ENCODE data around the gene AUTS2.

Gene AUTS2

DNA sequence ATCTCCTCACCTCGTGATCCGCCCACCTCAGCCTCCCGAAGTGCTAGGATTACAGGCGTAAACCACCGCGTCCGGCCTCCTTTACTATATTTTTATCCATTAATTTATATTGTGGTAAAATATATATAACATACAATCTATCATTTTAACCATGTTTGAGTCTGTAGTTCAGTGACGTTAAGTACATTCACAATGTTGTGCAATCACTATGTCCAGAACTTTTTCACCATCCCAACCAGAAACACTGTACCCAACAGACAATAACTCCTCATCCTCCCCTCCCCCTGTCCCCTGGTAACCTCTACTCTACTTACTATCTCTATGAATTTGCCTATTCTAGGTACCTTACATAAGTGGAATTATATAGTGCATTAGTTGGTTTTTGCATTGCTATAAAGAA lies 1236.1 kb downstream of the AUTS2 start:
- DNase-seq (ENCODE audit: extremely low spot score), result no peak
- no peak for TF ChIP-seq ARNT (IDR thresholded peaks at IDR 0.05)
- TF ChIP-seq, protein P1, sequence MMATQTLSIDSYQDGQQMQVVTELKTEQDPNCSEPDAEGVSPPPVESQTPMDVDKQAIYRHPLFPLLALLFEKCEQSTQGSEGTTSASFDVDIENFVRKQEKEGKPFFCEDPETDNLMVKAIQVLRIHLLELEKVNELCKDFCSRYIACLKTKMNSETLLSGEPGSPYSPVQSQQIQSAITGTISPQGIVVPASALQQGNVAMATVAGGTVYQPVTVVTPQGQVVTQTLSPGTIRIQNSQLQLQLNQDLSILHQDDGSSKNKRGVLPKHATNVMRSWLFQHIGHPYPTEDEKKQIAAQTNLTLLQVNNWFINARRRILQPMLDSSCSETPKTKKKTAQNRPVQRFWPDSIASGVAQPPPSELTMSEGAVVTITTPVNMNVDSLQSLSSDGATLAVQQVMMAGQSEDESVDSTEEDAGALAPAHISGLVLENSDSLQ (IDR thresholded peaks at IDR 0.05), result no peak
- no peak for TF ChIP-seq ELF4 (IDR thresholded peaks at IDR 0.05)
- no peak for TF ChIP-seq SP1 (IDR thresholded peaks at IDR 0.05)
- no peak for TF ChIP-seq FOXM1 (IDR thresholded peaks at IDR 0.05; ENCODE audit: borderline replicate concordance)
- ChIA-PET POLR2A (no interaction called here), CTCF (no interaction called here)

- POLR2A ChIA-PET, result no interaction called here
- no peak for DNase-seq (ENCODE audit: extremely low spot score)
- CTCF ChIA-PET, result no interaction called here
- TF ChIP-seq SP1 (IDR thresholded peaks at IDR 0.05), result no peak
- TF ChIP-seq LEF1 (IDR thresholded peaks at IDR 0.05; ENCODE audit: borderline replicate concordance), result no peak
- no peak for TF ChIP-seq L3MBTL2 (conservative IDR thresholded peaks at IDR 0.05)
- TF ChIP-seq, protein P1 (IDR thresholded peaks at IDR 0.05), result no peak
- no peak for TF ChIP-seq ARNT (IDR thresholded peaks at IDR 0.05)
- TF ChIP-seq FOXA1 (IDR thresholded peaks at IDR 0.05), result no peak
- TF ChIP-seq FOXM1 (IDR thresholded peaks at IDR 0.05; ENCODE audit: borderline replicate concordance), result no peak
- TF ChIP-seq SUZ12 (IDR thresholded peaks at IDR 0.05), result no peak
- no peak for TF ChIP-seq TARDBP (IDR thresholded peaks at IDR 0.05)
- TF ChIP-seq ELF4 (IDR thresholded peaks at IDR 0.05), result no peak
- TF ChIP-seq NFRKB (IDR thresholded peaks at IDR 0.05), result no peak
- TF ChIP-seq CTBP1 (IDR thresholded peaks at IDR 0.05; ENCODE audit: borderline replicate concordance), result no peak
Measured at GRCh38 chr7:70835658-70836057, 1237.4 kb downstream of the AUTS2 start.

DNA sequence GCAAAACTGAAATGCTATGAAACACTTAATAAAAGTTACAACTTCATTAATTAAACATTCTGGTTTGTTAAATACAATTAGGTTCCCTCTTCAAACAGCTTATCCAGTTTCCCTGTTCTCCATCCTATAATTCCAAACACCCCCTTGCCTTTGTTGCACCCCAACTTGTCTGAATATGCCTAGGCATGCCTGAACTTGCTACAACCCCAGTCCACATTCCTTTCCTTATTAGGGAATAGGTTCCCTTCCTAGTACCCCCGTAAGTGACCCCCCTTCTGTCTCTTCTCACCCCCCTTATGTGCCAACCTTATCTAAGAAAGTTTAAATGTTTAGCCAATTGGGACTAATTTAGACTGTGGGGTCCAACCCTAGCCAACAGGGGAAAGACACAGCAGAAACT lies 1238.0 kb downstream of the AUTS2 start:
- ChIA-PET POLR2A (no interaction called here), CTCF (no interaction called here)
- no peak for DNase-seq (ENCODE audit: extremely low spot score)
- TF ChIP-seq TARDBP (IDR thresholded peaks at IDR 0.05), result no peak
- TF ChIP-seq ARNT (IDR thresholded peaks at IDR 0.05), result no peak

- no peak for TF ChIP-seq L3MBTL2 (conservative IDR thresholded peaks at IDR 0.05)
- no peak for TF ChIP-seq LEF1 (IDR thresholded peaks at IDR 0.05; ENCODE audit: borderline replicate concordance)
- ChIA-PET CTCF (no interaction called here), POLR2A (no interaction called here)
- DNase-seq (ENCODE audit: extremely low spot score), result no peak
Measured at GRCh38 chr7:70836946-70837345, 1238.7 kb downstream of the AUTS2 start.

DNA sequence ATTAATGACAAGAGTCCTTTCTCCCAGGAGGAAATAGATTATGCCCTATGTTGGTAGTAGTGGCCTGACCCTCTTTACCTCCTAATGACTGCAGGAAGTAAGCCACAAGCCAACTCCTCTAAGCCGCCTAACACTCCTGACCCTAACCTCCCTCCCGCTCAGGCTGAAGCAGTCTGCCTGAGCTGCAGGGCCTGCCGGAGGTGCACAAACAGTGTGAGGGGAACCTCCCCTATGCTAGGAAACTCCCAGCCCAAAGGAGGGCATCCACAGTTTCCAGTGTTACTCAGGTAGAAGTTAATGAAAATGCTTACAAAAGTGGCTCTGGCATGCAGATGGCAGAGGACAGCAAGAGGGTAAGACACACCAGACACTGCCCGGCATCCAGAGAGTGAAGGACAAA lies 1239.3 kb downstream of the AUTS2 start:
- no peak for DNase-seq (ENCODE audit: extremely low spot score)
- POLR2A ChIA-PET, result no interaction called here
- no peak for TF ChIP-seq ARNT (IDR thresholded peaks at IDR 0.05)
- TF ChIP-seq ELF4 (IDR thresholded peaks at IDR 0.05), result no peak
- TF ChIP-seq BHLHE40 (IDR thresholded peaks at IDR 0.05; ENCODE audit: borderline replicate concordance), result no peak
- no peak for TF ChIP-seq CTBP1 (IDR thresholded peaks at IDR 0.05; ENCODE audit: borderline replicate concordance)
- no peak for TF ChIP-seq NFRKB (IDR thresholded peaks at IDR 0.05)
- TF ChIP-seq SUZ12 (IDR thresholded peaks at IDR 0.05), result no peak
- TF ChIP-seq, protein P1 (IDR thresholded peaks at IDR 0.05), result no peak
- no peak for TF ChIP-seq FOXM1 (IDR thresholded peaks at IDR 0.05; ENCODE audit: borderline replicate concordance)
- TF ChIP-seq HDGF (IDR thresholded peaks at IDR 0.05; ENCODE audit: borderline replicate concordance), result no peak
- no peak for TF ChIP-seq FOXA1 (IDR thresholded peaks at IDR 0.05)
- no peak for TF ChIP-seq FOXK2 (IDR thresholded peaks at IDR 0.05)
- TF ChIP-seq ZNF384 (IDR thresholded peaks at IDR 0.05), result no peak
- TF ChIP-seq LEF1 (IDR thresholded peaks at IDR 0.05; ENCODE audit: borderline replicate concordance), result no peak
- TF ChIP-seq L3MBTL2 (conservative IDR thresholded peaks at IDR 0.05), result no peak
- no peak for TF ChIP-seq SP1 (IDR thresholded peaks at IDR 0.05)
- no peak for TF ChIP-seq TARDBP (IDR thresholded peaks at IDR 0.05)
- CTCF ChIA-PET, result no interaction called here

DNA sequence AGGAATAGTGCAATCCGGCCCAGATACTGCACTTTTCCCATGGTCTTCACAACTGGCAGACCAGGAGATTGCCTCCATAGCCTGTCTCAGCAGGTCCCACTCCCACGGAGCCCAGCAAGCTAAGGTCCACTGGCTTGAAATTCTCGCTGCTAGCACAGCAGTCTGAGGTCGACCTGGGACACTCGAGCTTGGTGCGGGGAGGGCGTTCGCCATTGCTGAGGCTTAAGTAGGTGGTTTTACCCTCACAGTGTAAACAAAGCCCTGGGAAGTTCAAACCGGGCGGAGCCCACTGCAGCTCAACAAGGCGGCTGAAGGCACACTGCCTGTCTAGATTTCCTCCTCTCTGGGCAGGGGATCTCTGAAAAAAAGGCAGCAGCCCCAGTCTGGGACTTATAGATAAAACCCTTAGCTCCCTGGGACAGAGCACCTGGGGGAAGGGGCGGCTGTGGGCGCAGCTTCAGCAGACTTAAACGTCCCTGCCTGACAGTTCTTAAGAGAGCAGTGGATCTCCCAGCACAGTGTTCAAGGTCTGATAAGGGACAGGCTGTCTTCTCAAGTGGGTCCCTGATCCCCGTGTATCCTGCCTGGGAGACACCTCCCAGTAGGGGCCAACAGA lies 1240.1 kb downstream of the AUTS2 start:
- no peak for TF ChIP-seq NFRKB (IDR thresholded peaks at IDR 0.05)
- no peak for TF ChIP-seq CTBP1 (IDR thresholded peaks at IDR 0.05; ENCODE audit: borderline replicate concordance)
- TF ChIP-seq FOXM1 (IDR thresholded peaks at IDR 0.05; ENCODE audit: borderline replicate concordance), result no peak
- no peak for TF ChIP-seq SP1 (IDR thresholded peaks at IDR 0.05)
- TF ChIP-seq FOXK2 (IDR thresholded peaks at IDR 0.05), result no peak
- TF ChIP-seq HDGF (IDR thresholded peaks at IDR 0.05; ENCODE audit: borderline replicate concordance), result no peak
- no peak for TF ChIP-seq L3MBTL2 (conservative IDR thresholded peaks at IDR 0.05)
- ChIA-PET CTCF (no interaction called here), POLR2A (no interaction called here)
- DNase-seq (ENCODE audit: extremely low spot score), result no peak
